Activated T-cell treated with anti-CD3 and anti-CD28 coated beads for 1 hour (primary cell): ENCODE measurements around the gene MATN4.

Experiments
- DNase-seq: peaks from one replicate; pipeline ENCODE4 v3.0.0-alpha.2; 2020; ENCODE audit warnings: low read depth

Gene MATN4

DNA sequence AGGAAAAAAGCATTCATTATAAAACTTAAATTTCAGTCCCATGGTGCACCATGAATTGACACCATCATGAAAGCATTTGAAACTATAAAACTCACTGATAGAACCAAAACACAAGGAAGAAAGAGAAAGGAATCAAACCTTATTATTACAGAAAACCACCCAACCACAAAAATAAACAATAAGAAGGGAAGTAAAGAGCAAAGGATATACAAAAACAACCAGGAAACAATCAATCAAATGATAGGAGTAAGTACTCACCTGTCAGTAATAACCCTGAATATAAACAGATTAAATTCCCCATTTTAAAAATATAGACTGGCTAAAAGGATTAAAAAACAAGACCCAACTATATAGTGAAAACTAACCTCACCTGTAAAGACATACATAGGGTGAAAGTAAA, 59.5 kb downstream of the MATN4 start:
- DNase-seq = no peak

DNA sequence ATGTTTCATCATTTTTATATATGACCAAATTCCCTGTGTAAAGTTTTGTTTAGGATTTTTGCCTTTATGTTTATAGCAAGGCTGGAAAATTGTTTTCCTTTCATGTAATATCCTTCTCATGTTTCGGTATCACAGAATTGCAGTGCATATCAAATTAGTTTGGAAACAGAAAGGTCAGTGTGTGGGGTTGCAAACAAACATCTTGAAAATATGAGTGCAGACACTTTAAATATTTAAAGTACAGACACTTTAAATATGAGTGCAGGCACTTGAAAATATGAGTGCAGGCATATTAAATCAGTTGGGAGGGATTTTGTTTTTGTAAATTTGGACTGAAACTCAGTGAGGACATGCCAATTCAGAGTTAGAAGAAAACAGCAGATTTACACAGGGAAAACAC, 60.2 kb downstream of the MATN4 start:
- no peak for DNase-seq

DNA sequence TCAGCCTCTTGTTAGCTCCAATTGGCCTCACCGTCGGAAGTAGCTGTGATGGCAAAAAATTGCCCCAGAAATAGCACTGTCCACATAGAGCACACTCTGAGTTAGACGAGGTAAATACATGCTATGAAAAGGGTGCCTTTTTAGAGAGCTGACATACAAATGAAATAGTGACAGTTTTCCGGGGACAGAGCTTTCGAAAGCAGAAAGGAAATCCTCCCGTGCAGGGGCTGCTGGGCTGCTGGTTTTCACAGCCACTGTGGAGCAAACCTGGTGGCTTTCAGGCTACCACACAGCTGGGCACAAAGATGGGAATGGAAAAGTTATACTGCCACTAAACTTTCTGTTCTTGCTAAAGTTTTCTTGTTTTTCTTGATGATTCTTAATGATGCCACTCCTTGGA, 62.0 kb downstream of the MATN4 start:
- no peak for DNase-seq
